GF-D8 (cell line): ENCODE results near the gene MMP24.
"Not testable (repeated sequence)": the region's sequence is repeated elsewhere in the genome, so short reads cannot be mapped to it uniquely, and the experiment has no call there.

Source experiments
- DNase-seq: peaks from one replicate; lab custom pipeline; 2025; lab: John Stamatoyannopoulos, UW

Gene MMP24

GRCh38 chr20:35311822-35312221 lies 85.3 kb downstream of the MMP24 start:
- DNase-seq: no peak

- DNase-seq: peak; percentile 36
Measured at GRCh38 chr20:35312318-35312717, 85.8 kb downstream of the MMP24 start.

- peak; percentile 25 for DNase-seq
Measured at GRCh38 chr20:35314816-35315631, 88.5 kb downstream of the MMP24 start.

GRCh38 chr20:35315632-35316020 lies 89.1 kb downstream of the MMP24 start:
- not testable (repeated sequence) for DNase-seq

GRCh38 chr20:35316086-35316485 lies 89.6 kb downstream of the MMP24 start:
- no peak for DNase-seq

GRCh38 chr20:35317416-35318210 lies 91.1 kb downstream of the MMP24 start:
- no peak for DNase-seq

- DNase-seq: no peak
Measured at GRCh38 chr20:35318502-35319157, 92.1 kb downstream of the MMP24 start.

- no peak for DNase-seq
Measured at GRCh38 chr20:35319192-35319870, 92.8 kb downstream of the MMP24 start.

GRCh38 chr20:35319871-35320197 lies 93.3 kb downstream of the MMP24 start:
- no peak for DNase-seq

GRCh38 chr20:35320396-35321126 lies 94.1 kb downstream of the MMP24 start:
- DNase-seq: no peak

GRCh38 chr20:35325401-35325800 lies 98.9 kb downstream of the MMP24 start:
- DNase-seq: no peak

- DNase-seq: no peak
Measured at GRCh38 chr20:35326021-35326739, 99.7 kb downstream of the MMP24 start.
